H1 (cell line): ENCODE measurements around the gene F7. TPM values are rescaled to one million over a fixed set of nuclear protein-coding genes. Genes with fewer than 3 reads are reported as not detected.
A peak's percentile ranks its signal among the peaks of the same experiment; 100 is the strongest.

Experiments used
- CTCF ChIA-PET: fragments of 300-600 bp; sonication (Branson Sonifier 250); formaldehyde crosslinking; loops from one replicate; lab custom pipeline; 2021; ENCODE audit not compliant: partially characterized antibody; lab: Charles Lee
- POLR2A ChIA-PET: fragments of 300-600 bp; sonication (Branson Sonifier 250); formaldehyde crosslinking; loops from one replicate; lab custom pipeline; 2021; ENCODE audit warnings: inconsistent platforms; ENCODE audit not compliant: partially characterized antibody; lab: Charles Lee
- DNase-seq, 2 experiments: peaks; one replicate each; pipeline versions ENCODE4 v3.0.0 to v3.0.0-alpha.2; 2010 to 2022; ENCODE audit warnings: low spot score in 2 of 2, low read depth in 1 of 2, mixed read lengths in 1 of 2
- FAIRE-seq: peaks from 2 replicates; lab custom pipeline; 2011; peaks lifted over from hg19 to GRCh38; lab: Jason Lieb, UNC
- H2AFZ ChIP-seq: 2 replicates; pipeline ENCODE4 v1.8.1; 2012; ENCODE audit warnings: low read length, inconsistent platforms
- H2AK5ac ChIP-seq: 2 replicates; pipeline ENCODE4 v1.6.1; 2013; ENCODE audit warnings: low read depth, low read length
- H2BK120ac ChIP-seq: replicated peaks from 2 replicates; pipeline ENCODE3; 2013; ENCODE audit warnings: low read depth, low read length, inconsistent platforms
- H2BK12ac ChIP-seq: 2 replicates; pipeline ENCODE4 v1.6.1; 2013; ENCODE audit warnings: low read depth, low read length
- H2BK15ac ChIP-seq: 2 replicates; pipeline ENCODE4 v1.6.1; 2013; ENCODE audit warnings: low read length
- H2BK20ac ChIP-seq: 2 replicates; pipeline ENCODE4 v1.6.1; 2013; ENCODE audit warnings: low read length
- H2BK5ac ChIP-seq: 2 replicates; pipeline ENCODE4 v1.6.1; 2013; ENCODE audit warnings: low read depth, low read length
- H3K14ac ChIP-seq: 2 replicates; pipeline ENCODE4 v1.6.1; 2013; ENCODE audit warnings: inconsistent platforms; ENCODE audit not compliant: insufficient read length
- H3K18ac ChIP-seq: 2 replicates; pipeline ENCODE4 v1.6.1; 2013; ENCODE audit warnings: low read length; ENCODE audit errors: extremely low read depth
- H3K23ac ChIP-seq: 2 replicates; pipeline ENCODE4 v1.6.1; 2013; ENCODE audit warnings: inconsistent platforms; ENCODE audit not compliant: insufficient read length
- H3K23me2 ChIP-seq: 2 replicates; pipeline ENCODE4 v1.6.1; 2013; ENCODE audit warnings: low read depth, low read length
- H3K27ac ChIP-seq: 2 replicates; pipeline ENCODE4 v1.6.1; 2011; ENCODE audit warnings: low read depth, low read length, inconsistent platforms
- H3K27me3 ChIP-seq, 4 experiments: replicated peaks in 1 of 4; 1 replicate in 1 of 4; 2 replicates in 3 of 4; pipeline versions ENCODE4 v1.6.1 to v1.8.1; 2011 to 2013; ENCODE audit warnings: low read length in 3 of 4, mild to moderate bottlenecking in 3 of 4, inconsistent platforms in 2 of 4, mixed read lengths in 2 of 4, moderate library complexity in 1 of 4; ENCODE audit not compliant: control insufficient read depth in 3 of 4, insufficient read depth in 3 of 4; ENCODE audit errors: extremely low read depth in 1 of 4
- H3K36me3 ChIP-seq, 4 experiments: 2 replicates each; pipeline versions ENCODE4 v1.6.1 to v1.8.1; 2011 to 2013; ENCODE audit warnings: mild to moderate bottlenecking in 4 of 4, low read length in 3 of 4, moderate library complexity in 2 of 4, control low read depth in 1 of 4, inconsistent platforms in 1 of 4; ENCODE audit not compliant: insufficient read depth in 4 of 4, control insufficient read depth in 2 of 4
- H3K4ac ChIP-seq: replicated peaks from 2 replicates; pipeline ENCODE3; 2013; ENCODE audit warnings: low read length, low read depth, mixed read lengths, inconsistent platforms; ENCODE audit not compliant: insufficient read length
- H3K4me1 ChIP-seq, 4 experiments: replicated peaks in 1 of 4; 1 replicate in 1 of 4; 2 replicates in 3 of 4; pipeline versions ENCODE4 v1.6.1 to v1.8.1; 2011 to 2013; ENCODE audit warnings: low read length in 3 of 4, inconsistent platforms in 2 of 4, mixed read lengths in 1 of 4; ENCODE audit not compliant: insufficient read depth in 4 of 4, control insufficient read depth in 3 of 4
- H3K4me2 ChIP-seq, 2 experiments: 2 replicates each; pipeline versions ENCODE4 v1.6.1 to v1.8.1; 2011 to 2013; ENCODE audit warnings: low read depth in 2 of 2, low read length in 2 of 2, control low read depth in 1 of 2, inconsistent platforms in 1 of 2, mild to moderate bottlenecking in 1 of 2; ENCODE audit not compliant: insufficient read depth in 1 of 2
- H3K4me3 ChIP-seq, 4 experiments: fragments of 200-600, 300-600 bp in 1 of 4; sonication (generic), shearing (Covaris generic), sonication (Bioruptor Twin) in 1 of 4; 2 replicates each; pipeline versions ENCODE4 v1.5.1 to v1.8.1; 2011 to 2016; ENCODE audit warnings: low read length in 4 of 4, low read depth in 3 of 4, control low read depth in 2 of 4, inconsistent platforms in 2 of 4, mild to moderate bottlenecking in 2 of 4, mixed read lengths in 1 of 4, moderate library complexity in 1 of 4; ENCODE audit not compliant: insufficient read depth in 2 of 4; ENCODE audit errors: extremely low read depth in 1 of 4
- H3K56ac ChIP-seq: replicated peaks from 2 replicates; pipeline ENCODE3; 2013; ENCODE audit warnings: low read depth, mild to moderate bottlenecking, mixed read lengths, low read length, inconsistent platforms; ENCODE audit not compliant: insufficient read length
- H3K79me1 ChIP-seq: 2 replicates; pipeline ENCODE4 v1.6.1; 2013; ENCODE audit warnings: low read depth, low read length, control low read depth
- H3K79me2 ChIP-seq, 2 experiments: 2 replicates each; pipeline versions ENCODE4 v1.6.1 to v1.8.1; 2012 to 2013; ENCODE audit warnings: low read length in 2 of 2, mild to moderate bottlenecking in 2 of 2, inconsistent platforms in 1 of 2; ENCODE audit not compliant: insufficient read depth in 2 of 2, control insufficient read depth in 1 of 2
- H3K9ac ChIP-seq, 4 experiments: replicated peaks in 1 of 4; 1 replicate in 1 of 4; 2 replicates in 3 of 4; pipeline versions ENCODE4 v1.6.1 to v1.8.1; 2011 to 2013; ENCODE audit warnings: low read depth in 3 of 4, low read length in 3 of 4, control low read depth in 2 of 4, mild to moderate bottlenecking in 2 of 4, moderate library complexity in 2 of 4, inconsistent platforms in 1 of 4; ENCODE audit errors: extremely low read depth in 1 of 4
- H3K9me3 ChIP-seq, 2 experiments: 2 replicates each; pipeline versions ENCODE4 v1.6.1 to v1.8.1; 2012 to 2013; ENCODE audit warnings: mild to moderate bottlenecking in 2 of 2, moderate library complexity in 2 of 2, control low read depth in 1 of 2, inconsistent platforms in 1 of 2, low read depth in 1 of 2, low read length in 1 of 2, mixed read lengths in 1 of 2; ENCODE audit not compliant: insufficient read depth in 2 of 2
- H4K20me1 ChIP-seq, 2 experiments: replicated peaks in 1 of 2; 2 replicates each; pipeline versions ENCODE3 to v1.8.1; 2011 to 2013; ENCODE audit warnings: inconsistent platforms in 2 of 2, low read length in 2 of 2, mild to moderate bottlenecking in 1 of 2; ENCODE audit not compliant: insufficient read depth in 2 of 2, control insufficient read depth in 1 of 2
- H4K5ac ChIP-seq: 2 replicates; pipeline ENCODE4 v1.6.1; 2013; ENCODE audit warnings: low read length, low read depth, mixed read lengths, inconsistent platforms; ENCODE audit not compliant: insufficient read length
- H4K8ac ChIP-seq: 2 replicates; pipeline ENCODE4 v1.8.0; 2013; ENCODE audit warnings: mild to moderate bottlenecking, moderate library complexity, low read length, inconsistent platforms; ENCODE audit not compliant: insufficient read depth; ENCODE audit errors: extremely low read depth
- H4K91ac ChIP-seq: replicated peaks from 2 replicates; pipeline ENCODE3; 2013; ENCODE audit warnings: low read length, mixed read lengths, inconsistent platforms; ENCODE audit not compliant: insufficient read length
- ASH2L ChIP-seq: fragments of 200-600, 300-600 bp; sonication (generic); IDR thresholded peaks from one replicate; pipeline ENCODE4 v1.7.1; 2017; ENCODE audit warnings: low read length
- CEBPB ChIP-seq: IDR thresholded peaks from 2 replicates; pipeline ENCODE4 v1.6.1; 2012; ENCODE audit warnings: low read depth, low read length
- WGBS, 2 experiments: shearing (Covaris generic) in 1 of 2; methylation state at CpG; one replicate each; pipeline versions ENCODE4 v1.1.6 to v1.1.7; 2013 to 2015; ENCODE audit warnings: low lambda C conversion rate in 2 of 2, mixed read lengths in 2 of 2, inconsistent platforms in 1 of 2, low coverage in 1 of 2, missing lambda C conversion rate in 1 of 2; ENCODE audit not compliant: insufficient replicate concordance in 2 of 2, insufficient coverage in 1 of 2, insufficient read length in 1 of 2; ENCODE audit errors: extremely low coverage in 1 of 2, missing lambda C conversion rate in 1 of 2; 5-methylcytosine and 5-hydroxymethylcytosine counted together
- polyA plus RNA-seq, 7 experiments: library from polyadenylated mRNA; depleted of rRNA in 3 of 7; stranded (reverse) in 5 of 7; unstranded in 2 of 7; fragments of >200 nt in 5 of 7; fragments of 200-250 nt in 2 of 7; gene quantifications; 1 replicate in 5 of 7; 2 replicates in 1 of 7; 4 replicates in 1 of 7; pipeline versions ENCODE4 v1.2.1 to v1.2.3, GENCODE V29; 2011 to 2013; ENCODE audit warnings: missing spikeins in 2 of 7, mixed read lengths in 2 of 7
- total RNA-seq: library from RNA; stranded (reverse); fragmentation: NEBNext Ultra II Directional; extraction: Animal tissue kit (Norgen Biotek cat#: 25700); gene quantifications from 2 replicates; pipeline ENCODE4 v1.2.1, GENCODE V29; 2021

The F7 gene
- total and polyA plus RNA-seq, 2 of the 8 experiments (the other 6 are each of a cell fraction or from before 2014, with no cell fraction given) = 0.43 to 0.98 TPM

- H3K9ac ChIP-seq = no peak overlapping the region
- POLR2A ChIA-PET = no interaction called here
- no peak overlapping the region for H2AK5ac ChIP-seq
- H2AFZ ChIP-seq = no peak overlapping the region
- H3K27me3 ChIP-seq = peaks cover 7 to 22% (median 20%) of the 10 kb centered on the region in 4 experiments; a peak in 6 of 7 replicates
- H2BK5ac ChIP-seq = no peak overlapping the region
- H4K20me1 ChIP-seq = no peaks in the 10 kb centered on the region
- H3K4me1 ChIP-seq = peaks cover 0 to 24% (median 12%) of the 10 kb centered on the region in 4 experiments; a peak in 6 of 7 replicates
- no peak overlapping the region for H3K56ac ChIP-seq
- no peak overlapping the region for H4K5ac ChIP-seq
- no peak overlapping the region for H2BK15ac ChIP-seq
- no peaks in the 10 kb centered on the region for H3K36me3 ChIP-seq
- CTCF ChIA-PET = interaction anchor here (0.8 to 1.2 kb wide), 3 partner anchors 16 to 334 kb away, joined by 3 read pairs; no protein-coding TSS in a partner anchor
- H2BK120ac ChIP-seq = no peak overlapping the region
- H3K4ac ChIP-seq = no peak overlapping the region
- H3K27ac ChIP-seq = no peak overlapping the region
- DNase-seq (peak in 1 of 2 experiments; percentile 41), FAIRE-seq (no peak)
- H3K79me2 ChIP-seq = no peaks in the 10 kb centered on the region
- no peak overlapping the region for H3K18ac ChIP-seq
- 84% methylated on average over 3 of the region's 3 CpGs; no CpG with 5 or more reads in 1 of the 2 experiments for WGBS, 2 experiments
- H3K79me1 ChIP-seq = no peaks in the 10 kb centered on the region
- H3K23me2 ChIP-seq = peaks cover 10% of the 10 kb centered on the region
- no peak overlapping the region; a peak in 1 of 4 replicates for H3K4me2 ChIP-seq
- H2BK12ac ChIP-seq = no peak overlapping the region
- no peak overlapping the region for H3K4me3 ChIP-seq
- no peak overlapping the region for H2BK20ac ChIP-seq
- H3K14ac ChIP-seq = no peak overlapping the region
- no peaks in the 10 kb centered on the region for H3K9me3 ChIP-seq
- H4K8ac ChIP-seq = no peak overlapping the region
- H4K91ac ChIP-seq = no peak overlapping the region
- no peak overlapping the region for H3K23ac ChIP-seq
- no peak for TF ChIP-seq CEBPB
- no peak for TF ChIP-seq ASH2L
Measured at GRCh38 chr13:113155201-113155600, 49.6 kb downstream of the F7 start.
